DOHH2 (cell line): ENCODE measurements around the gene SIT1.

Experiments
- H3F3A ChIP-seq: fragments of 200-600 bp; sonication (generic), shearing (Covaris generic); 2 replicates; pipeline ENCODE4 v1.6.0; 2016; ENCODE audit warnings: antibody characterized with exemption, mild to moderate bottlenecking; ENCODE audit not compliant: control insufficient read depth, insufficient read depth
- H3K27ac ChIP-seq: fragments of 200-600 bp; sonication (generic); 2 replicates; pipeline ENCODE4 v1.5.1; 2014; ENCODE audit warnings: low read depth, mild to moderate bottlenecking, low read length, moderate library complexity
- H3K27me3 ChIP-seq: fragments of 200-600 bp; sonication (generic); 2 replicates; pipeline ENCODE4 v1.6.1; 2014; ENCODE audit warnings: mild to moderate bottlenecking, low read length, mixed read lengths; ENCODE audit not compliant: control insufficient read depth
- H3K36me3 ChIP-seq: fragments of 200-600 bp; sonication (generic); 2 replicates; pipeline ENCODE4 v1.6.1; 2014; ENCODE audit warnings: mild to moderate bottlenecking, low read length, moderate library complexity, mixed read lengths; ENCODE audit not compliant: control insufficient read depth
- H3K4me1 ChIP-seq: fragments of 200-600 bp; sonication (generic); 2 replicates; pipeline ENCODE4 v1.6.1; 2014; ENCODE audit warnings: mild to moderate bottlenecking, low read length, mixed read lengths; ENCODE audit not compliant: control insufficient read depth
- H3K4me2 ChIP-seq: fragments of 200-600 bp; sonication (generic); 2 replicates; pipeline ENCODE4 v1.6.0; 2014; ENCODE audit warnings: mild to moderate bottlenecking, low read length, moderate library complexity
- H3K4me3 ChIP-seq: fragments of 200-600 bp; sonication (generic); 2 replicates; pipeline ENCODE4 v1.5.1; 2014; ENCODE audit warnings: mild to moderate bottlenecking, low read length, mixed read lengths
- H3K79me2 ChIP-seq: fragments of 200-600 bp; sonication (generic); 2 replicates; pipeline ENCODE4 v1.6.1; 2014; ENCODE audit warnings: mild to moderate bottlenecking, low read length, mixed read lengths; ENCODE audit not compliant: control insufficient read depth
- H3K9me2 ChIP-seq: fragments of 200-600 bp; sonication (generic); replicated peaks from 2 replicates; pipeline ENCODE4 v1.6.1; 2014; ENCODE audit warnings: mild to moderate bottlenecking, low read length, mixed read lengths; ENCODE audit not compliant: control insufficient read depth
- H3K9me3 ChIP-seq: fragments of 200-600 bp; sonication (generic); 2 replicates; pipeline ENCODE4 v1.6.1; 2014; ENCODE audit warnings: antibody characterized with exemption, low read length, mixed read lengths; ENCODE audit not compliant: control insufficient read depth, insufficient read depth
- H4K20me1 ChIP-seq: fragments of 200-600 bp; sonication (generic); 2 replicates; pipeline ENCODE4 v1.6.0; 2014; ENCODE audit warnings: low read depth, mild to moderate bottlenecking, antibody characterized with exemption, low read length, moderate library complexity; ENCODE audit not compliant: control insufficient read depth, insufficient read depth
- EZH2phosphoT487 ChIP-seq: fragments of 200-600 bp; sonication (generic); IDR thresholded peaks from 2 replicates; pipeline ENCODE4 v1.6.1; 2017; ENCODE audit warnings: borderline replicate concordance, mild to moderate bottlenecking, antibody characterized with exemption, low read length, moderate library complexity, mixed read lengths
- TF ChIP-seq, protein P1 (sequence below): fragments of 200-600 bp; sonication (generic); IDR thresholded peaks from one replicate; pipeline ENCODE4 v1.5.1; 2014; ENCODE audit warnings: antibody characterized with exemption, mild to moderate bottlenecking, low read depth, low read length; ENCODE audit not compliant: poor library complexity, severe bottlenecking

SIT1 gene

DNA sequence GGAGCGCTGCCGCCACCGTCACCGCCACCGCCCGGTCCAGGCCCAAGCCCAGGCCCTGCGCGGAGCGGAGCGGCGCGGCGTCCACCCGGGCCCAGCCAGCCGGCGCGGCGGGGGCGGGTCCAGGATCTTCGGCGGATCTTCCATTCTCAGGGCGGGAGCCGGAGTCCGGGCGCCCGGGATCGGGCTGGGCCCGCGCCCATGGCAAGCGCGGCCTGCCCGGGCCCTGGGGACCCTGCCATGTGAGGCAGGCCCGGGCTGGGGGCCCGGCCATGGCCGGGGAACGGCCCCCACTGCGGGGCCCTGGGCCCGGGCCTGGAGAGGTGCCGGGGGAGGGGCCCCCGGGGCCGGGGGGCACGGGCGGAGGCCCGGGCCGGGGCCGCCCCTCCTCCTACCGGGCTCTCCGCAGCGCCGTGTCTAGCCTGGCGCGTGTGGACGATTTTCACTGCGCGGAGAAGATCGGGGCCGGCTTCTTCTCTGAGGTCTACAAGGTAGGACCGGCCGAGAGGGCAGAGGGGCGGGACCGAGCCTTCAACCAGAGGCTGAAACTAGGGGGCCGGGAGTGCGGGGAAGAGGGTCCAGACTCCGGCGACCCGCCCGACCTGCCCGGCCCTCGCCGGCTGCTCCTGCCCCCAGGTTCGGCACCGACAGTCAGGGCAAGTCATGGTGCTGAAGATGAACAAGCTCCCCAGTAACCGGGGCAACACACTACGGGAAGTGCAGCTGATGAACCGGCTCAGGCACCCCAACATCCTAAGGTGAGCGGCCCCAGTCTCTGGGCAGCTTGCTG, 45.2 kb downstream of the SIT1 start:
- H3K36me3 ChIP-seq = peaks cover 31% of the 10 kb centered on the region
- no peaks in the 10 kb centered on the region for H3K27me3 ChIP-seq
- H3K9me3 ChIP-seq = no peaks in the 10 kb centered on the region
- no peaks in the 10 kb centered on the region for H3F3A ChIP-seq
- no peaks in the 10 kb centered on the region for H3K9me2 ChIP-seq
- H3K4me3 ChIP-seq = peak overlapping the region; percentile 84
- H3K79me2 ChIP-seq = peaks cover 18% of the 10 kb centered on the region
- peak overlapping the region; percentile 77 for H3K4me2 ChIP-seq
- TF ChIP-seq, protein P1, sequence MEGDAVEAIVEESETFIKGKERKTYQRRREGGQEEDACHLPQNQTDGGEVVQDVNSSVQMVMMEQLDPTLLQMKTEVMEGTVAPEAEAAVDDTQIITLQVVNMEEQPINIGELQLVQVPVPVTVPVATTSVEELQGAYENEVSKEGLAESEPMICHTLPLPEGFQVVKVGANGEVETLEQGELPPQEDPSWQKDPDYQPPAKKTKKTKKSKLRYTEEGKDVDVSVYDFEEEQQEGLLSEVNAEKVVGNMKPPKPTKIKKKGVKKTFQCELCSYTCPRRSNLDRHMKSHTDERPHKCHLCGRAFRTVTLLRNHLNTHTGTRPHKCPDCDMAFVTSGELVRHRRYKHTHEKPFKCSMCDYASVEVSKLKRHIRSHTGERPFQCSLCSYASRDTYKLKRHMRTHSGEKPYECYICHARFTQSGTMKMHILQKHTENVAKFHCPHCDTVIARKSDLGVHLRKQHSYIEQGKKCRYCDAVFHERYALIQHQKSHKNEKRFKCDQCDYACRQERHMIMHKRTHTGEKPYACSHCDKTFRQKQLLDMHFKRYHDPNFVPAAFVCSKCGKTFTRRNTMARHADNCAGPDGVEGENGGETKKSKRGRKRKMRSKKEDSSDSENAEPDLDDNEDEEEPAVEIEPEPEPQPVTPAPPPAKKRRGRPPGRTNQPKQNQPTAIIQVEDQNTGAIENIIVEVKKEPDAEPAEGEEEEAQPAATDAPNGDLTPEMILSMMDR = no peak
- no peak for TF ChIP-seq EZH2phosphoT487
- H4K20me1 ChIP-seq = no peaks in the 10 kb centered on the region
- H3K4me1 ChIP-seq = peaks cover 28% of the 10 kb centered on the region
- no peak overlapping the region for H3K27ac ChIP-seq

DNA sequence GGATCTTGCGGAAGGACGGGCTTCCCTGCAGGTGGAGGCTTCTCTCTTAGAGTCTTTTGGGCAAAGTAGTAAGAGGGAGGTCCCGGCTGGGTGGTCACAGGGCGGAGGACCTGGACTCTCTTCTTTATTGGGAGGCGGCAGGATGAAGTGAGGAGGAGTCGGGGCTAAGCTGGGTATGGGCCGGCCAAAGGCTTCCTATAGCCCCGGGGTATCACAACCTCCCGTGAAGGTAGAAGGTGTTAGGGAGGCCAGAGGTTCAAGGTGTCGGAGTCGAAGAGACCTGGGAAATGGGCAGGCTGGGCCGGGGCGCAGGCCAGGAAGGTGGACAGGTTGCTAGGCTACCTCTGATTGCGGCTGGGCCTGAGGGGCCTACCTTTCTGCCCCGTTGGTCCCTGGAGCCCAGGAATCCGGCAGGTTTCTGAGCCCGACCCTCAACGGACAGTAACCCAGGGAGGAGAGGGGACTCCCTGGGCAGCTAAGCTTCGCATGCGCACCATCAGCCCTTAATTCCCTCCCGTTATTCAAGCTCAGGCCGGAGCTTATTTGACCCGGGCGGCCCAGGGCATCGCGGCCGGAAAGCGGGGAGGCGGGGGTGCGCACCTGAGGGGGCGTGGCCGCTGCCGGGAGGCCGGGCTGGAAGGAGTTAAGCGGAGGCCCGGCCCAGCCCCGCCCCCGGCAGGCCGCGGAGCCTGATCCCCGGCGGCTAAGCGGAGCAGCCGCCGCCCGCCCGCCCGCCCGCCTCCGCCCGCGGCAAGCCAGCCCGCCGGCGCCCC, 46.0 kb downstream of the SIT1 start, which contains the start of gene TESK1:
Gene TESK1, plus strand, starts transcription at position 685 of the 773 bp plus-strand sequence. CDS start 358 bp downstream, outside the sequence.
- Histone ChIP-seq H3F3A (no peaks in the 10 kb centered on the region), H4K20me1 (no peaks in the 10 kb centered on the region), H3K4me1 (peaks cover 35% of the 10 kb centered on the region), H3K27me3 (no peaks in the 10 kb centered on the region), H3K4me2 (peak within 1 kb of the TSS; percentile 92), H3K9me3 (no peaks in the 10 kb centered on the region), H3K4me3 (peak within 1 kb of the TSS; percentile 84), H3K27ac (peak within 1 kb of the TSS; percentile 52), H3K9me2 (no peaks in the 10 kb centered on the region), H3K79me2 (peaks cover 18% of the 10 kb centered on the region), H3K36me3 (peaks cover 25% of the 10 kb centered on the region)
- TF ChIP-seq, protein P1 = no peak
- no peak for TF ChIP-seq EZH2phosphoT487

DNA sequence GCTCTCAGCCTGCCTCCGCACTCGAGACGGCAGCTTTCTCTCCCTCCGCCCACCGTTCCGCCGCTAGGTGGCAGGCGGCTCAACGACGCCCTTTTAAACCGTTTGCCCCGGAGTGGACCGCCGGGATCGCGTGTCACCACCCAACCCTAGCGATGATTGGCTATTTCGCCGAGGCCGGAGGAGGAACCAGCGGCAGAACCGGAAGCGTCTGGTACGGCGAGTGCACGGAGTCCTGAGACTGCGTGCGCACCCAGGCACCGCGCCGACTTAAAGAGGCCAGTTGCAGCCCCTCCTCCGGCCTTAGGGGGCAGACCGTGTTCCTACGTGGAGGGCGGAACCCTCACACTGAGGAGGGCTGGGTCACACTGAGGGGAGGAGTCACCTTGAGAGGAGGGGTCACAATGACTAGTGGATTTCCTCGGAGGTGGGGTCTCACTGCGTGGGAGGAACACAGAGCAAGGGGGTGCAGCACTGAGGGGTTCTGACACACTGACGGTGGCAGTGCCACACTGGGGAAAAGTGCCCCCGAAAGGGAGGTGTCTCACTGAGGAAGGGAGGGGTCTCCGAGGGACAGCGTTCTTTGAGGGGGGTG, 46.6 kb downstream of the SIT1 start:
- Histone ChIP-seq H4K20me1 (0 out of 2 replicates have a peak, but pooled peaks cover 2% of the 10 kb centered on the region), H3K79me2 (peaks cover 18% of the 10 kb centered on the region), H3K4me1 (peaks cover 41% of the 10 kb centered on the region), H3K9me2 (no peaks in the 10 kb centered on the region), H3K27ac (peak overlapping the region; percentile 52), H3K4me3 (peak overlapping the region; percentile 82), H3K9me3 (no peaks in the 10 kb centered on the region), H3K36me3 (peaks cover 18% of the 10 kb centered on the region), H3K27me3 (no peaks in the 10 kb centered on the region), H3F3A (no peaks in the 10 kb centered on the region), H3K4me2 (peak overlapping the region; percentile 92)
- TF ChIP-seq, protein P1 = peak; percentile 96
- no peak for TF ChIP-seq EZH2phosphoT487
